ENCODE data around the gene CEND1. TPM values are rescaled to one million over a fixed set of nuclear protein-coding genes. Genes with fewer than 3 reads are reported as not detected.
A peak's percentile ranks its signal among the peaks of the same experiment; 100 is the strongest.

Gene CEND1
- total RNA-seq, 1 donor from 2014 or later: not detected

DNA sequence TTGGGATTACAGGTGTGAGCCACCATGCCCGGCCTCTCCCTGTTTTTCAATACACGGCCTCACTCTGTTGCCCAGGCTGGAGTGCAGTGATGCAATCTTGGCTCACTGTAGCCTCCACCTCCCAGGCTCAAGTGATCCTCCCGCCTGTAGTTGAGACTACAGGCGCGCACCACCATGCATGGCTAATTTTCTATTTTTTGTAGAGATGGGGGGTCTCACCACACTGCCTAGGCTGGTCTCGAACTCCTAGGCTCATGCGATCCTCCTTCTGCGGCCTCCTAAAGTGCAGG lies 24.1 kb downstream of the CEND1 start:
- H3K36me3 ChIP-seq: peaks cover 69% of the 10 kb centered on the region
- no peak for ATAC-seq

DNA sequence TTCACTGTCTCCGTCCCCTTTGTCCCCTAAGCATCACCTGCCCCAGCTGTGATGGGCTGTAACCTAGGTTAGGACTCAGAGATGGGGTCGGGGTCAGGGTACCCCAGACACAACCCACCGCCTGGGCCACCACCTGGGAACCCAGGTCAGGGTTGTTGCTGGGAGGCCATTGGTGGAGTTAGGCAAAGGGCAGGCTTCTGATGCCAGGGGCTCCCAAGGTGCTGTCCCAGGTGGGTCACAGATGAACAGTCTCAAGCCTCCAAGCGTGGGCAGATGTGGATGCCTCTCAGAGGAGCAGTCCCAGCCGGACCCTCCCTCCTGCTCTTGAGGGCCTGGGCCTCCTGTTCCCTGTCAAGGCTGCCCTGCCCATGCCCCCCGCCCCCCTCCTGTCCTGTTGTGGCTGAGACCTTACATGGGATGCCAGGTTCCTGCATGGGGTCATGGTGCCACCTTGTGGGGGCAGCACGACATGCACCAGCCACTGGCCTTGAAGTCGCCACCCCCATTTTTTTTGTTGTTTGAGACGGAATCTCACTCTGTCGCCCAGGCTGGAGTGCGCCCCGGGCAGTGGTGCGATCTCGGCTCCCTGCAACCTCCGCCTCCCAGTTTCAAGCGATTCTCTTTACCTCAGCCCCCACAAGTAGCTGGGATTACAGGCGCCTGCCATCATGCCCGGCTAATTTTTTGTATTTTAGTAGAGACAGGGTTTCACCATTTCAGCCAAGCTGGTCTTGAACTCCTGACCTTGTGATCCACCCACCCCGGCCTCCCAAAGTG lies 24.7 kb downstream of the CEND1 start:
- Histone ChIP-seq H3K4me3 (no peak overlapping the region), H3K27ac (no peak overlapping the region), H3K36me3 (peaks cover 69% of the 10 kb centered on the region), H3K4me1 (no peaks in the 10 kb centered on the region), H3K27me3 (no peaks in the 10 kb centered on the region), H3K9me3 (no peaks in the 10 kb centered on the region)
- intact Hi-C loops (cut with DNase I): no loop called here
- TF ChIP-seq, protein P1, sequence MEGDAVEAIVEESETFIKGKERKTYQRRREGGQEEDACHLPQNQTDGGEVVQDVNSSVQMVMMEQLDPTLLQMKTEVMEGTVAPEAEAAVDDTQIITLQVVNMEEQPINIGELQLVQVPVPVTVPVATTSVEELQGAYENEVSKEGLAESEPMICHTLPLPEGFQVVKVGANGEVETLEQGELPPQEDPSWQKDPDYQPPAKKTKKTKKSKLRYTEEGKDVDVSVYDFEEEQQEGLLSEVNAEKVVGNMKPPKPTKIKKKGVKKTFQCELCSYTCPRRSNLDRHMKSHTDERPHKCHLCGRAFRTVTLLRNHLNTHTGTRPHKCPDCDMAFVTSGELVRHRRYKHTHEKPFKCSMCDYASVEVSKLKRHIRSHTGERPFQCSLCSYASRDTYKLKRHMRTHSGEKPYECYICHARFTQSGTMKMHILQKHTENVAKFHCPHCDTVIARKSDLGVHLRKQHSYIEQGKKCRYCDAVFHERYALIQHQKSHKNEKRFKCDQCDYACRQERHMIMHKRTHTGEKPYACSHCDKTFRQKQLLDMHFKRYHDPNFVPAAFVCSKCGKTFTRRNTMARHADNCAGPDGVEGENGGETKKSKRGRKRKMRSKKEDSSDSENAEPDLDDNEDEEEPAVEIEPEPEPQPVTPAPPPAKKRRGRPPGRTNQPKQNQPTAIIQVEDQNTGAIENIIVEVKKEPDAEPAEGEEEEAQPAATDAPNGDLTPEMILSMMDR (IDR thresholded peaks at IDR 0.05): peak; percentile 55
- DNase-seq: no peak
- ATAC-seq: peak; percentile 66

More for the DNA sequence above, 24.1 kb downstream of the CEND1 start:
- H3K9me3 ChIP-seq: no peaks in the 10 kb centered on the region
- DNase-seq: no peak
- intact Hi-C loops (cut with DNase I): no loop called here
- no peaks in the 10 kb centered on the region for H3K27me3 ChIP-seq
- no peaks in the 10 kb centered on the region for H3K4me1 ChIP-seq
- H3K27ac ChIP-seq: no peak overlapping the region
- TF ChIP-seq, protein P1 (IDR thresholded peaks at IDR 0.05): no peak
- no peak overlapping the region for H3K4me3 ChIP-seq

DNA sequence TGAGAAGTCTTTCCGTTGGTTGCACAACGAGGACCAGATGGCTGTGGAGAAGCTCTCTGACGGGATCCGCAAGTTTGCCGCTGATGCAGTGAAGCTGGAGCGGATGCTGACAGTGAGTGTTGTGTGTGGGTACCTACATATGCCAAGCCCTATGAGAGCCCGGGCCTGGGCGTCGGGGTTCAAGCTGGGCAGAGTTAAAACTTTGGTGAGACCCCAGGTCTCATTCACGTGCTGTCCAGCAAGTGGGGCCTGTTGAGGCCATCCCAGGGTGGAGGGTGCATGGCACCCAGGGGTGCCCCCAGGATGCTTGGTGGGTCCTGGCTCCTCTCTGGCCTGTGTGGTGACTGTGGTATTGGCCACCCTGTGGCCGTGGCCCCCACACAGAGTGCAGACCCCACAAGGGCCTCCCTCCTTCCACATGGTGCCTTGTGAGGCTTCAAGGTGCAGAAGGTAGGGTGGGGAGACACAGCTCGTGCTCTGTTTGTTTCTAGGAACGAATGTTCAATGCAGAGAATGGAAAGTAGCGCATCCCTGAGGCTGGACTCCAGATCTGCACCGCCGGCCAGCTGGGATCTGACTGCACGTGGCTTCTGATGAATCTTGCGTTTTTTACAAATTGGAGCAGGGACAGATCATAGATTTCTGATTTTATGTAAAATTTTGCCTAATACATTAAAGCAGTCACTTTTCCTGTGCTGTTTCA lies 25.4 kb downstream of the CEND1 start:
- ATAC-seq: no peak
- no peaks in the 10 kb centered on the region for H3K9me3 ChIP-seq
- no peak overlapping the region for H3K27ac ChIP-seq
- TF ChIP-seq, protein P1 (IDR thresholded peaks at IDR 0.05): no peak
- H3K36me3 ChIP-seq: peaks cover 71% of the 10 kb centered on the region
- DNase-seq: no peak
- no peaks in the 10 kb centered on the region for H3K27me3 ChIP-seq
- H3K4me3 ChIP-seq: no peak overlapping the region
- intact Hi-C loops (cut with DNase I): no loop called here
- H3K4me1 ChIP-seq: no peaks in the 10 kb centered on the region

DNA sequence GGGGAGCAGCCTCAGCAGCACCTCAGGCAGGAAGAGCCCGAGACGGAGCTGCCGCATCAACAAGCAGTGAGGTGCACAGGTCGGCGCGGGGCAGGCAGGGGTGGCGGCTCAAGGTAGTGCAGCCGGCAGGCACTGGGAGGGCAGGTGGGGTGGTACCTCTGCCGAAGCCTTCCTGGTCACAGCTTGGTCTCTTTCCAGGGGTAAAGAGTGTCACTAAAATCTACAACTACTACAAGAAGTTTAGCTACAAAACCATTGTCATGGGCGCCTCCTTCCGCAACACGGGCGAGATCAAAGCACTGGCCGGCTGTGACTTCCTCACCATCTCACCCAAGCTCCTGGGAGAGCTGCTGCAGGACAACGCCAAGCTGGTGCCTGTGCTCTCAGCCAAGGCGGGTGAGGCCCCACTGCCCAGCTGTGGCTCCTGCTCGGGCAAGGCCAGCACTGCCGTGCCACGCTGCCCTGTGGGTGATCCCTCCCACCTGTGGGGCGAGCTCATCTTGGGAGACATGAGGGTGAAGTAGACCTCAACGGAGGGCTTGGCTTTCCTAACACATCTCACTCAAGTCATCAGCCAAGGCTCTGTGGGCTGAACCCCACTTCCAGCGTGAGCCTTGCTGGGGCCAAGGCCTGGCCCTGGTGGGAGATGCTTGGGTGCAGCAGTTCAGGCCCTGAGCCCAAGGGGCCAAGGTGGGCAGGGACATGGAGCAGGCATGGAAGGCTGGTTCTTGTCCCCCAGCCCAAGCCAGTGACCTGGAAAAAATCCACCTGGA lies 26.2 kb downstream of the CEND1 start:
- H3K27ac ChIP-seq: no peak overlapping the region
- peaks cover 78% of the 10 kb centered on the region for H3K36me3 ChIP-seq
- H3K4me3 ChIP-seq: no peak overlapping the region
- H3K4me1 ChIP-seq: no peaks in the 10 kb centered on the region
- TF ChIP-seq, protein P1 (IDR thresholded peaks at IDR 0.05): no peak
- ATAC-seq (no peak), DNase-seq (no peak)
- H3K27me3 ChIP-seq: no peaks in the 10 kb centered on the region
- H3K9me3 ChIP-seq: no peaks in the 10 kb centered on the region
- intact Hi-C loops (cut with DNase I): no loop called here

DNA sequence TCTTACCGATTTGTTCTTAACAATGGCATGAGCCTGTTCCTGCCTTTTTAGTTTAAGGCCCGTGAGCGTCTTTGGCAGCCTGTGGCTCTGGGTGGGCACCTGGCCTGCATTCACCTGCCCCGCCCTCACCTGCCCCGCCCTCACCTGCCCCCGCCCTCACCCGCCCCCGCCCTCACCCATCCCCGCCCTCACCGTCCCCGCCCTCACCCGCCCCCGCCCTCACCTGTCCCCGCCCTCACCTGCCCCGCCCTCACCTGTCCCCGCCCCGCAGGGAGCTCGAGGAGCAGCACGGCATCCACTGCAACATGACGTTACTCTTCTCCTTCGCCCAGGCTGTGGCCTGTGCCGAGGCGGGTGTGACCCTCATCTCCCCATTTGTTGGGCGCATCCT lies 26.8 kb downstream of the CEND1 start:
- no peak overlapping the region for H3K4me3 ChIP-seq
- no peaks in the 10 kb centered on the region for H3K4me1 ChIP-seq
- H3K27ac ChIP-seq: peak overlapping the region; percentile 13
- H3K9me3 ChIP-seq: no peaks in the 10 kb centered on the region
- H3K27me3 ChIP-seq: no peaks in the 10 kb centered on the region
- peaks cover 85% of the 10 kb centered on the region for H3K36me3 ChIP-seq
- intact Hi-C loops (cut with DNase I): no loop called here
- no peak for DNase-seq
- peak; percentile 69 for ATAC-seq
- TF ChIP-seq, protein P1 (IDR thresholded peaks at IDR 0.05): no peak
